Fibroblast of villous mesenchyme (primary cell): ENCODE measurements around the gene NOTO. TPM values are rescaled to one million over a fixed set of nuclear protein-coding genes. Genes with fewer than 3 reads are reported as not detected.

Source experiments
- DNase-seq: peaks from one replicate; pipeline ENCODE4 v3.0.0-alpha.2; 2010; ENCODE audit warnings: low read depth
- H3K4me3 ChIP-seq: 2 replicates; pipeline ENCODE4 v1.5.1; 2011; ENCODE audit warnings: low read depth, mild to moderate bottlenecking, low read length
- total RNA-seq: library from RNA; depleted of rRNA; stranded (reverse); fragments of >200 nt; gene quantifications from 2 replicates; pipeline ENCODE4 v1.2.3, GENCODE V29; 2012
- TF ChIP-seq, protein P1 (sequence below): IDR thresholded peaks from 2 replicates; pipeline ENCODE4 v1.5.1; 2012; ENCODE audit warnings: low read depth, mild to moderate bottlenecking, low read length; ENCODE audit not compliant: insufficient read depth

The NOTO gene
- total RNA-seq, 1 donor, result not detected

DNA sequence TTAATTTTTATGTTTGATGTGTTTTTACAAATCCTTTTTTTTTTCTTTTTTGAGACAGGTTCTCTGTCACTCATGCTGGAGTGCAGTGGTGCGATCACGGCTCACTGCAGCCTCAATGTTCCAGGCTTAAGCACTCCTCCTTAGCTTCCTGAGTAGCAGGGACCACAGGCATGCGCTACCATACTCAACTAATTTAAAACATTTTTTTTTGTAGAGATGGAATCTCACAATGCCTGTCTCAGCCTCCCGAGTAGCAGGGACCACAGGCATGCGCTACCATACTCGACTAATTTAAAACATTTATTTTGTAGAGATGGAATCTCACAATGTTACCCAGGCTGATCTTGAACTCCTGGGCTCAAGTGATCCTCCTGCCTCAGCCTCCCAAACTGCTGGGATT, 3.2 kb downstream of the NOTO start:
- DNase-seq, result no peak
- no peak overlapping the region for H3K4me3 ChIP-seq
- TF ChIP-seq, protein P1, sequence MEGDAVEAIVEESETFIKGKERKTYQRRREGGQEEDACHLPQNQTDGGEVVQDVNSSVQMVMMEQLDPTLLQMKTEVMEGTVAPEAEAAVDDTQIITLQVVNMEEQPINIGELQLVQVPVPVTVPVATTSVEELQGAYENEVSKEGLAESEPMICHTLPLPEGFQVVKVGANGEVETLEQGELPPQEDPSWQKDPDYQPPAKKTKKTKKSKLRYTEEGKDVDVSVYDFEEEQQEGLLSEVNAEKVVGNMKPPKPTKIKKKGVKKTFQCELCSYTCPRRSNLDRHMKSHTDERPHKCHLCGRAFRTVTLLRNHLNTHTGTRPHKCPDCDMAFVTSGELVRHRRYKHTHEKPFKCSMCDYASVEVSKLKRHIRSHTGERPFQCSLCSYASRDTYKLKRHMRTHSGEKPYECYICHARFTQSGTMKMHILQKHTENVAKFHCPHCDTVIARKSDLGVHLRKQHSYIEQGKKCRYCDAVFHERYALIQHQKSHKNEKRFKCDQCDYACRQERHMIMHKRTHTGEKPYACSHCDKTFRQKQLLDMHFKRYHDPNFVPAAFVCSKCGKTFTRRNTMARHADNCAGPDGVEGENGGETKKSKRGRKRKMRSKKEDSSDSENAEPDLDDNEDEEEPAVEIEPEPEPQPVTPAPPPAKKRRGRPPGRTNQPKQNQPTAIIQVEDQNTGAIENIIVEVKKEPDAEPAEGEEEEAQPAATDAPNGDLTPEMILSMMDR, result no peak

DNA sequence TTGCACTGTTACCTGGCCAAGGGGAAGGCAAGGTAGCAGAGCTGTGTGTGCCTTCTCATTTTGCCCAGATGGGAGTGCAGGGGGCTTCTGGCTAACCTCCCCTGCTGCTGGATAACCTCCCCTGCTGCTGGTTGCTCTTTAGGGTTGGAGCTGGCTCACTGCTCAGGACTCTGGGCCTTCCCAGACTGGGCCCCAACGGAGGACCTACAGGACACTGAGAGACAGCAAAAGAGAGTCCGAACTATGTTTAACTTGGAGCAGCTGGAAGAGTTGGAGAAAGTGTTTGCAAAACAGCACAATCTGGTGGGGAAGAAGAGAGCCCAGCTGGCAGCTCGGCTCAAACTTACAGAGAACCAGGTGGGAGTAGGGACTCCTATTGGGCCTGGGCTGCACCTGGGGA, 5.9 kb downstream of the NOTO start:
- no peak overlapping the region for H3K4me3 ChIP-seq
- TF ChIP-seq, protein P1, result no peak
- no peak for DNase-seq

DNA sequence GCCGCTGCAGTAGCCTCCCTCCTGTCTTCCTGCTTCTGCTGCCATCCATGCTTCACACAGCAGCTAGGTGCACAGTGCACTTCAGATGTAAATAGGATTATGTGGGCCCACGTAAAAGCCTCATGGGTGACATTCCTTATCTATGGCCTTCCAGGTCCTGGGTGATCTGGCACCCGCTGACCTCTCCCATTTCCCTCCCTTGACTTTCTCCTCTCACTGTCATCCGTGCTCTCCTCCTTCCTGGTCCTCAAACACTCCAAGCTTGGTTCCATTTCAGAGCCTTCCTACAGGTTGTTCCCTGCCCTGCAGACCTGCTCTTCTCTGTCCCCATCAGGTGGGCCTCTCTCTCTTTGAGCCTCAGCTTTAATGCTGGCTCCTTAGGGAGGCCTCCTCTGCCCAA, 7.6 kb downstream of the NOTO start:
- DNase-seq, result no peak
- H3K4me3 ChIP-seq, result no peak overlapping the region
- TF ChIP-seq, protein P1, result no peak

DNA sequence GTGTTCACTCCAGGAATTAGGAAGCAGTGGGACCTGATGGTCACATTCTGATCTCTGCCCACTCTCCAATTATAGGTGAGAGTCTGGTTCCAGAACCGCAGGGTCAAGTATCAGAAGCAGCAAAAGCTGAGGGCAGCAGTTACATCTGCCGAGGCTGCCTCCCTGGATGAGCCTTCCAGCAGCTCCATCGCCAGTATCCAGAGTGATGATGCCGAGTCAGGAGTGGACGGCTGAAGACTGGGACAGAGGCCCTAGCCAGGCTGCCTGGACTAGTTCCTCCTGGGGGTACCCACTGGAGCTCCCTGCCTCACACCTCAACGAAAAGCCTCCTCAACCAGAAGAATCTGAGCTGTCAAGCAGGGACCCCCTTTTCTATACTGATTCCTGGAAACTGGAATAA, 8.3 kb downstream of the NOTO start:
- TF ChIP-seq, protein P1, result no peak
- no peak for DNase-seq
- no peak overlapping the region for H3K4me3 ChIP-seq

DNA sequence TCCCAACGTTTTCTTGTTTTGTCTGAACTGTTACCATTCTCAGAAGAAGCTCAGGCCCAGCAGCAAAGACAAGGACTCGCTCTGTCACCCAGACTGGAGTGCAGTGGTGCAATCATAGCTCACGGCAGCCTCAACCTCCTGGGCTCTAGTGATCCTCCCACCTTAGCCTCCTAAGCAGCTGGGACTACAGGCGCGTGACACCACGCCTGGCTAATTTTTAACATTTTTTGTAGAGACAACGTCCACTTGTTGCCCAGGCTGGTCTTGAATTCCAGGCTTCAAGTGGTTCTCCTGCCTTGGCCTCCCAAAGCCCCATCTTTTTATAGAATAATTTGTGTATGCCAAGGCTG, 9.7 kb downstream of the NOTO start:
- TF ChIP-seq, protein P1, result no peak
- DNase-seq, result no peak
- H3K4me3 ChIP-seq, result no peak overlapping the region

DNA sequence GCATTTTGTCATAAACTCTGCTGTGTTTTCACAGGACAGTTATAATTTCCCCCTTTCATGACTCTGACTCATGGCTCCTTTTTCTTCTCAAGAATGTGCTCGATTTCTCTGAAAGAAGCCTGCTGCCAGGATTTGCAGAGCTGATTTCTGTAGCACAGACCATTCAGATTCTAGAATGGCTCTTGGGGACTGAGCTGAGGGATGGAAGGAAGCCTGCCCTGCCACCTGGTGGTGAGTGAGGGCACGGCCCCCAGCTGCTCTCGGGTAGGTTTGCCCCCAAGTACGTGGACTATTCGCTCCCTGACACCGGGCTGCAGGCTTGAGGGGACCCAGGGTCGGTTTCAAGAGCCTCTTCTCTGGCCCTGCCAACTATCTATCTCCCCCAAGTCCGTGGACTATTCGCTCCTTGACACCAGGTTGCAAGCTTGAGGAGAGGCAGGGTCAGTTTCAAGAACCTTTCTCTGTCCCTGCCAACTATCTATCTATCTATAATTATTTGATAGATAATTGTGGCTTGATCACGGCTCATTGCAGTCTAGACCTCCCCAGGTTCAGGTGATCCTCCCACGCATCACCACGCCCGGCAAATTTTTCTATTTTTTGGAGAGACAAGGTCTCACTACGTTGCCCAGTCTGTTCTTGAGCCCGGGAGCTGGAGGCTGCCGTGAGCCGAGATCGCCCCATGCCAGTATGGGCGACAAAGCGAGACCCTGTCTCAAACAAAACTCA, 10.2 kb downstream of the NOTO start:
- no peak overlapping the region for H3K4me3 ChIP-seq
- DNase-seq, result peak; percentile 69
- TF ChIP-seq, protein P1, result peak; percentile 97
